GM19324 (cell line): ENCODE measurements around the gene CENPA.
"Not testable (repeated sequence)": the region's sequence is repeated elsewhere in the genome, so short reads cannot be mapped to it uniquely, and the experiment has no call there.

Experiments
- ATAC-seq: cut with Tn5 transposase; IDR thresholded peaks from one replicate; pipeline ENCODE4 v1.9.1; 2021; ENCODE audit warnings: mild to moderate bottlenecking, moderate library complexity; ENCODE audit not compliant: unreplicated experiment, low FRiP score

The CENPA gene

DNA sequence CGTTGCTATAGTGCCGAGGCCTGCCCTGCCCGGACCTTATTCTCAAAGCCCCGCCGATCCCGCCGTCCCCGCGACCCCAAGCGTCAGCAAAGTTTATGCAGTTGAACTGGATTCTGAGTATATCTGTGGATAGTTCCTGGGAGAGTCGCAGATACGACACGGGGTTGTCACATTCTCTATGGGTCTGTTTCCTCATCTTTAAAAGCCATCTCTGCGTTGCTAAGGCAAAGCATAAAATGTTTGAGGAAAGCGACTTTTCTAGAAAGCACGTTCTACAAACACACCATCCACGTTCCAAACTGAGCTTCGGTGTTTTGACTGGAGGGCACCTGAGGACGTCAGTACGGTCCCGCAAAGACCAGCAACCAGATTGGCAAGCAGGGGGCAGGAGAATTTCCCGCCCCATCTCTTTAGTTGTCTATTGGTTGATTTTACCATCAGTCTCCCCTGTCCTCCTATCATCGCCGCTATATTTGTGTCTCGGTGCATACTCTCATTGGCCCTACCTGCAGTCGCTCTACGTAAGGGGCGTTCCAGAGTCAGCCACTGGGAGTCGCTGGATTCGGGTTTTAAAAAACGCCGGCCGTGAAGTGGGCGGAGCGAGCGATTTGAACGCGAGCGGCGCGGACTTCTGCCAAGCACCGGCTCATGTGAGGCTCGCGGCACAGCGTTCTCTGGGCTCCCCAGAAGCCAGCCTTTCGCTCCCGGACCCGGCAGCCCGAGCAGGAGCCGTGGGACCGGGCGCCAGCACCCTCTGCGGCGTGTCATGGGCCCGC, at the start of gene CENPA:
CENPA (plus strand) TSS at position 626 of the 776 bp plus-strand sequence; CDS start at position 767, 141 bp downstream.
- peak; percentile 98 for ATAC-seq

DNA sequence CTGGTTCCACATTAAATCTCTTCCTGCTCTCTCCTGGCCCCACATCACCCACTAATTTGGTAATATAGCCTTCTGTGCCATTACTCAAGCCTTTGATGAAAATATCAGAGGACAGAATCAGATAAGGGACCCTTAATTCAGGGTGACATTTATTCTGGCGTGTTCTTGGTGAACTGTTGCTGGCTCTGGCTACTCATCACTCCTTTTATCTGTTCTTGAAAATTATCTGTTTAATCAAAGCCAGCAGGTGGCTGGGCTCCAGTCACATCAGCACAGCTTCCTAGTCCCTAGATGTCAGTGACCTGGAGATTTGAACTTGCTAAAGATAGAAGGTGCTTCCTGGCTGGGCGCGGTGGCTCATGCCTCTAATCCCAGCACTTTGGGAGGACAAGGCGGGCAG, 48.6 kb upstream of the CENPA start:
- no peak for ATAC-seq

DNA sequence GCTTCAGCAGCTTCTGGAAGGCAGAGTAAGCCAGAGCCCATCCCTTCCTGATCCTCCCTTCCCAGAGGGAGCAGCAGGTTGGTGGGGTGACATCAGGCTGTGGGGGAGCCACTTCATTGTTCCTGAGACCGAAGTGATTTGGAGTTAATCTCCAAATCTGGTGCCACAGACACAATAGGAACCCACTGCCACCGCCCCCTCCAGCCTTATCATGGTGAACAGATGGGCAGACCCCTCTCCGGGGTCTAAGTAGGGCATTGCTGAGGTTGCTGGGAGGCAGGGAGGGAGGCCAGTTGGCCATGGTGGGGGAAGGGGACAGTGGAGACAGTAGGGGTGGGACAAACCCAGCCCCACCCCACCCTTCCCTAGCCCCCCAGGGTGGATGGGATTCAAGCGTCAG, 47.4 kb upstream of the CENPA start:
- no peak for ATAC-seq

- no peak for ATAC-seq
These were observed 46.3 kb upstream of the CENPA start for GRCh38 chr2:26739514-26739913.

DNA sequence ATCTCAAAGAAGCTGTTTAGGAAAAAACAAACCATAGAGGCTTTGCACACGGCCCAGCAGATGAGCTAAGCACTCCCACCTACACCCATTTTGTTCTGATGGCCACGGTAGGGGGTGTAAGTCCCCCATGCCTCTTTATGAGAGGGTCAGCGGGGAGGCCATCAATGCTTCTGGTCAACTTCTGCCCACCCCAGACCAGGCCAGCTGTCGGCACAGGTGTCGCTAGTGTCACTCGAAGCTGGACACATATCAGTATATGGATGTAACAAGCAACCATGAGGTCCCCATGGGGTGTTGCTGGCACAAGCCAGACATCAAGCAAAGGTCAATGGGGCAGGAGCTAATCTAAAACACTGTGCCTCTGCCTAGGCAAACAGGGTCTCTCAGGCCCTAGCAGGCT, 45.5 kb upstream of the CENPA start:
- ATAC-seq, result no peak

- no peak for ATAC-seq
These were observed 45.0 kb upstream of the CENPA start for GRCh38 chr2:26740890-26741302.

GRCh38 chr2:26742048-26742770, 43.6 kb upstream of the CENPA start:
- no peak for ATAC-seq

- no peak for ATAC-seq
These were observed 42.0 kb upstream of the CENPA start for GRCh38 chr2:26743852-26744251.

- ATAC-seq, result no peak
These were observed 40.9 kb upstream of the CENPA start for GRCh38 chr2:26744953-26745352.

GRCh38 chr2:26745609-26746327, 40.1 kb upstream of the CENPA start:
- no peak for ATAC-seq

- no peak for ATAC-seq
These were observed 38.9 kb upstream of the CENPA start for GRCh38 chr2:26746934-26747333.

GRCh38 chr2:26749787-26750420, 36.0 kb upstream of the CENPA start:
- ATAC-seq, result not testable (repeated sequence)

- ATAC-seq, result not testable (repeated sequence)
These were observed 35.4 kb upstream of the CENPA start for GRCh38 chr2:26750467-26750866.

DNA sequence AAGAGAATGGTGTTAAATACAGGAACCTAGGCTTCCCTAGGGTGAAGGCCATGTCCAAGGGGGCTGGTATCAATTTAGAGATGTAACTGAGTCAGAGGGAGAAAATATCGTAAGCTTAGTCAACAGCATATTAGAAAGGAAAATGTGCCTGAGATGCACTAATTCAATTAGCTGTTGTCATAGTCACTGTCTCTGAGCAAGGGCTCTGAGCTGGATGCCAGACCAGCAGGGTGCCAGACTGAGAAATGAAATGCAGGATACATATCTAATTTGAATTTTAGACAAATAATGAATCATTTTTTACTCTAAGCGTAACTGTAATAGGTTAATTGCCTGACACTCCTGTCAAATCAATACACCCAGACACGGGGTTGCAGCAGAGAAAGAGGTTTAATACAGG, 33.2 kb upstream of the CENPA start:
- no peak for ATAC-seq

- ATAC-seq, result no peak
These were observed 31.3 kb upstream of the CENPA start for GRCh38 chr2:26754539-26754938.

DNA sequence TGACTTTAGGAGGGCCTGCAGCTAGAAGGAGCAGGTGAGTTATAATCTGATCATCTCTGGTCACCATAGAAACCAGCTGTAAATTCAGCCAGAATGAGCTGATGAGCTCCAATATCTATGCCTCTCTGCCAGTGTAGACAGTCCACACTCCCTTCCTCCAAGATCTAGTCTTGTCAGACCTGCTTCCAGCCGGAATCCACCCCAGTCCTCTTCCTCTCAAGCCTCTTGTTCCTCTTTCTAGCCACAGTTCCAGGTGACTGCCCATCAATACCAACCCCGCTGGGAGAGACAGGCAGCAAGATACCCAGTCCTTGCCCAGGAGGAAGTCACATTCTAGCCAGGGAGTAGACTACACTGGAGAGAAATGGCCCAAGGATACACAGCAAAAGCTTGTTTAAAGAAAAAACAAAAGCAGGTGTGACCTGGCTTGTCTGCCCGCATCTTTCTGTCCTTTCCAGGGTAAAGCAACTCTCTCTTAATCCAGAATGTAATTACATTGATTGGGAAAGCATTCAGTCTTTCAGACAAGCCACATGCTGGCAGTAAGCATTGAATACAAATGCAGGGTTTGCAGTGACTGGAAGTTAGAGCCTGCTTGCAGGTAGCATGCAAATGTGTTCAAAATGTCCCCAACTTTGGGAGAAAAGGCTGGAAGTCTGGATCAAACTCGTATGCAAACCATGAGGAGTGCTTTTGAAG, 30.7 kb upstream of the CENPA start:
- ATAC-seq, result no peak

DNA sequence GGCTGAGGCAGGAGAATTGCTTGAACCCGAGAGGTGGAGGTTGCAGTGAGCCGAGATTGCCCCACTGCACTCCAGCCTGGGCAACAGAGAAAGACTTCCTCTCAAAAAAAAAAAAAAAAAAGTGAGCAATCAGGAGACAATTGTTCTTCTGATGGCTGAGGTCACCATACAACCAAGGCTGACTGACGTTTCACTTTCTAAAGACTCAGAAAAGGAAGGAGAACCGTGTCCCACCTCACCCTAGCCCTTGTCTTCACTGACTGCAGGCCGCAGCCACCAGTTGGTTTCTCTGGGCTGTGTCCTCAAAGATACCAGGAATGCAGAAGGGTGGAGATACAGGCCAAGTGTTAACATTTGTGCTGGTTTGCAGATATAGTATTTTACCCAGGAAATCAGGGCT, 29.5 kb upstream of the CENPA start:
- no peak for ATAC-seq

- ATAC-seq, result no peak
These were observed 27.7 kb upstream of the CENPA start for GRCh38 chr2:26757873-26758789.

DNA sequence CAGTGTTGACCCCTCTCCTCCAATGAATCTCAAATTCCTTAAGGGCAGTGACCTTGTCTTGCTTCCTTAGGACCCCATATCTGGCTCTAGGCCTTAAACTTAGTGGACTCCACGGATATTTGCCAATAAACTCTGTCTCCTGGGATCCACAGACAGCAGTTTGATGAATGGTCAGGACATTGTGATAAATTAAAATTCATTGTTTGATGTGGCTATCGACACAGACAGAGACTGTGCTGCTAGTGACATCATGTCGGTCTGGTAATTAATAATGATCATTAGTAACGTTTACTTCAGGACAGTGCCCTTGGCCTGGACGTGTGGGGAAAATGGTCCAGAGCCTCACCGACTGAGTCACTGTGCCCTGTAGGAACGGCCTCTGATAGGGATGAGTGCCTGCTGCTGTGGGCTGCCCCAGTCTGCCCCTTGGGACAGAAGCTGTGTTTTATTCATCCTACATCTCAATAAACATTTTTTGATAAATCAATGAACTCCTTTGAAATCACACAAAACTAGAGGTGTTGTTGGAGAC, 27.0 kb upstream of the CENPA start:
- no peak for ATAC-seq
